HFFc6 (cell line): ENCODE results near the gene TOX3. TPM values are rescaled to one million over a fixed set of nuclear protein-coding genes. Genes with fewer than 3 reads are reported as not detected.

Source experiments
- DNase-seq: peaks from one replicate; pipeline ENCODE4 v3.0.0-alpha.2; 2018
- H3K27ac Mint-ChIP-seq: 2 replicates; pipeline ENCODE4 v1.8.0; 2020; ENCODE audit warnings: mild to moderate bottlenecking, mixed read lengths
- H3K27me3 Mint-ChIP-seq: 2 replicates; pipeline ENCODE4 v1.8.0; 2021; ENCODE audit warnings: mild to moderate bottlenecking, moderate library complexity, mixed read lengths; ENCODE audit not compliant: insufficient read depth
- H3K36me3 Mint-ChIP-seq: 2 replicates; pipeline ENCODE4 v1.8.0; 2021; ENCODE audit warnings: low read depth, mixed read lengths
- H3K4me1 Mint-ChIP-seq: 2 replicates; pipeline ENCODE4 v1.8.0; 2020; ENCODE audit warnings: low read depth, mixed read lengths
- H3K4me3 Mint-ChIP-seq: 2 replicates; pipeline ENCODE4 v1.8.0; 2020; ENCODE audit warnings: mild to moderate bottlenecking, moderate library complexity, mixed read lengths
- H3K9me3 Mint-ChIP-seq: 2 replicates; pipeline ENCODE4 v1.8.0; 2020; ENCODE audit warnings: mild to moderate bottlenecking, mixed read lengths
- CTCF ChIP-seq: fragments of 200-600 bp; sonication (generic); IDR thresholded peaks from 2 replicates; pipeline ENCODE4 v1.5.0; 2021; ENCODE audit warnings: antibody characterized with exemption, mild to moderate bottlenecking
- total RNA-seq, 6 experiments: library from RNA; stranded (reverse); fragmentation: NEBNext Ultra II Directional; extraction: Animal tissue kit (Norgen Biotek cat#: 25700); gene quantifications; 2 replicates in 1 of 6; 3 replicates in 5 of 6; pipeline ENCODE4 v1.2.3, GENCODE V29; 2021

Gene TOX3
- total RNA-seq, 6 experiments from 2014 or later, result not detected

GRCh38 chr16:52543654-52544053 is 3.3 kb downstream of the TOX3 start:
- Mint-ChIP-seq H3K27ac (no peak overlapping the region), H3K9me3 (peaks cover 9% of the 10 kb centered on the region), H3K36me3 (0 out of 2 replicates have a peak, but pooled peaks cover 5% of the 10 kb centered on the region), H3K4me1 (no peaks in the 10 kb centered on the region), H3K4me3 (no peak overlapping the region), H3K27me3 (peaks cover 17% of the 10 kb centered on the region)
- DNase-seq, result no peak
- TF ChIP-seq CTCF, result no peak

GRCh38 chr16:52540910-52541309 is 6.0 kb downstream of the TOX3 start:
- H3K9me3 Mint-ChIP-seq, result peaks cover 9% of the 10 kb centered on the region
- H3K36me3 Mint-ChIP-seq, result no peaks in the 10 kb centered on the region
- DNase-seq, result no peak
- H3K4me3 Mint-ChIP-seq, result no peak overlapping the region
- TF ChIP-seq CTCF, result no peak
- H3K4me1 Mint-ChIP-seq, result no peaks in the 10 kb centered on the region
- peaks cover 4% of the 10 kb centered on the region for H3K27me3 Mint-ChIP-seq
- H3K27ac Mint-ChIP-seq, result no peak overlapping the region

- H3K27ac Mint-ChIP-seq, result no peak overlapping the region
Observed at GRCh38 chr16:52539191-52539590, 7.8 kb downstream of the TOX3 start.

GRCh38 chr16:52538511-52538910 is 8.4 kb downstream of the TOX3 start:
- H3K4me1 Mint-ChIP-seq, result no peaks in the 10 kb centered on the region
- H3K4me3 Mint-ChIP-seq, result no peak overlapping the region
- H3K9me3 Mint-ChIP-seq, result peaks cover 9% of the 10 kb centered on the region
- H3K27ac Mint-ChIP-seq, result no peak overlapping the region
- no peaks in the 10 kb centered on the region; the same call in 1 of the 2 replicates for H3K27me3 Mint-ChIP-seq
- DNase-seq, result no peak
- H3K36me3 Mint-ChIP-seq, result no peaks in the 10 kb centered on the region
- TF ChIP-seq CTCF, result no peak

More at GRCh38 chr16:52539191-52539590, 7.8 kb downstream of the TOX3 start:
- DNase-seq, result no peak
- Mint-ChIP-seq H3K4me3 (no peak overlapping the region), H3K9me3 (peaks cover 9% of the 10 kb centered on the region), H3K36me3 (no peaks in the 10 kb centered on the region), H3K27me3 (no peaks in the 10 kb centered on the region; the same call in none of the 2 replicates), H3K4me1 (no peaks in the 10 kb centered on the region)
- no peak for TF ChIP-seq CTCF

GRCh38 chr16:52537516-52537915 is 9.4 kb downstream of the TOX3 start:
- peaks cover 6% of the 10 kb centered on the region for H3K9me3 Mint-ChIP-seq
- DNase-seq, result no peak
- no peaks in the 10 kb centered on the region for H3K4me1 Mint-ChIP-seq
- no peak overlapping the region for H3K4me3 Mint-ChIP-seq
- H3K27me3 Mint-ChIP-seq, result no peaks in the 10 kb centered on the region; the same call in 1 of the 2 replicates
- no peak for TF ChIP-seq CTCF
- H3K27ac Mint-ChIP-seq, result no peak overlapping the region
- no peaks in the 10 kb centered on the region for H3K36me3 Mint-ChIP-seq

- Mint-ChIP-seq H3K4me1 (no peaks in the 10 kb centered on the region), H3K27me3 (no peaks in the 10 kb centered on the region; the same call in 1 of the 2 replicates), H3K9me3 (peaks cover 11% of the 10 kb centered on the region), H3K4me3 (no peak overlapping the region), H3K27ac (no peak overlapping the region), H3K36me3 (no peaks in the 10 kb centered on the region; the same call in 1 of the 2 replicates)
- TF ChIP-seq CTCF, result no peak
- DNase-seq, result no peak
Observed at GRCh38 chr16:52535076-52535475, 11.9 kb downstream of the TOX3 start.
